ENCODE data around the gene LRRFIP1. TPM values are rescaled to one million over a fixed set of nuclear protein-coding genes. Genes with fewer than 3 reads are reported as not detected.

LRRFIP1 gene
- total RNA-seq, 2 experiments from 2014 or later = 264 to 281 TPM

GRCh38 chr2:237590272-237591140, 36.9 kb upstream of the LRRFIP1 start, which contains the start of gene RAB17:
Gene RAB17 (minus strand): TSS chr2:237590734. CDS start chr2:237586154, 4,580 bp downstream.
- CTCF ChIA-PET = interaction anchor here (1.0 to 1.2 kb wide), 5 partner anchors 9 to 155 kb away, joined by 3 to 4 read pairs (median 3); no protein-coding TSS in a partner anchor
- Mint-ChIP-seq H3K4me1 (ENCODE audit: low read depth) (peaks cover 9% of the 10 kb centered on the region), H3K27me3 (no peaks in the 10 kb centered on the region), H3K27ac (no peak within 1 kb of the TSS), H3K36me3 (ENCODE audit: low read depth) (no peaks in the 10 kb centered on the region), H3K9me3 (no peaks in the 10 kb centered on the region), H3K4me3 (no peak within 1 kb of the TSS)
- intact Hi-C loops (cut with micrococcal nuclease) = no loop called here
- TF ChIP-seq CTCF (IDR thresholded peaks at IDR 0.05) = no peak
- POLR2A ChIA-PET = no interaction called here
- ATAC-seq (peak; percentile 78), DNase-seq (peak; percentile 52)

- Mint-ChIP-seq H3K27me3 (no peaks in the 10 kb centered on the region), H3K27ac (no peak overlapping the region), H3K9me3 (no peaks in the 10 kb centered on the region), H3K4me1 (ENCODE audit: low read depth) (peaks cover 9% of the 10 kb centered on the region), H3K36me3 (ENCODE audit: low read depth) (no peaks in the 10 kb centered on the region), H3K4me3 (no peak overlapping the region)
- ATAC-seq (peak; percentile 60), DNase-seq (peak; percentile 48)
- no peak for TF ChIP-seq CTCF (IDR thresholded peaks at IDR 0.05)
- POLR2A ChIA-PET = no interaction called here
- CTCF ChIA-PET = interaction anchor here (1.0 to 1.2 kb wide), 4 partner anchors 10 to 154 kb away, joined by 3 to 4 read pairs (median 3); no protein-coding TSS in a partner anchor
- intact Hi-C loops (cut with micrococcal nuclease) = no loop called here
These were observed 36.1 kb upstream of the LRRFIP1 start for GRCh38 chr2:237591141-237591881.

- Mint-ChIP-seq H3K9me3 (no peaks in the 10 kb centered on the region), H3K4me3 (no peak overlapping the region), H3K4me1 (ENCODE audit: low read depth) (peaks cover 9% of the 10 kb centered on the region), H3K27ac (no peak overlapping the region), H3K36me3 (ENCODE audit: low read depth) (no peaks in the 10 kb centered on the region), H3K27me3 (no peaks in the 10 kb centered on the region)
- intact Hi-C loops (cut with micrococcal nuclease) = no loop called here
- no peak for ATAC-seq
- ChIA-PET POLR2A (interaction anchor here (1.4 kb wide), 1 partner anchor 11 kb away, joined by 3 read pairs; no protein-coding TSS in a partner anchor), CTCF (interaction anchor here (1.1 to 1.6 kb wide), 4 partner anchors 10 to 153 kb away, joined by 3 to 6 read pairs (median 4); no protein-coding TSS in a partner anchor)
- DNase-seq = no peak
- TF ChIP-seq CTCF (IDR thresholded peaks at IDR 0.05) = no peak
These were observed 34.9 kb upstream of the LRRFIP1 start for GRCh38 chr2:237592425-237592980.

GRCh38 chr2:237593036-237593435, 34.4 kb upstream of the LRRFIP1 start:
- H3K27me3 Mint-ChIP-seq = no peaks in the 10 kb centered on the region
- no peaks in the 10 kb centered on the region for H3K9me3 Mint-ChIP-seq
- ATAC-seq = no peak
- POLR2A ChIA-PET = interaction anchor here (1.2 to 1.4 kb wide), 2 partner anchors 11 kb away, joined by 3 read pairs; no protein-coding TSS in a partner anchor
- TF ChIP-seq CTCF (IDR thresholded peaks at IDR 0.05) = no peak
- H3K4me1 Mint-ChIP-seq (ENCODE audit: low read depth) = peaks cover 9% of the 10 kb centered on the region
- no peaks in the 10 kb centered on the region for H3K36me3 Mint-ChIP-seq (ENCODE audit: low read depth)
- H3K27ac Mint-ChIP-seq = no peak overlapping the region
- DNase-seq = no peak
- H3K4me3 Mint-ChIP-seq = no peak overlapping the region
- intact Hi-C loops (cut with micrococcal nuclease) = no loop called here
- CTCF ChIA-PET = interaction anchor here (1.6 kb wide), 2 partner anchors 12 to 152 kb away, joined by 4 to 6 read pairs; no protein-coding TSS in a partner anchor

All from activated CD8-positive, alpha-beta T cell treated with anti-CD3 and anti-CD28 coated beads for 36 hours (primary cell).